Measurements from ENCODE around the gene WWOX. TPM values are rescaled to one million over a fixed set of nuclear protein-coding genes. Genes with fewer than 3 reads are reported as not detected.

Gene WWOX
- polyA plus RNA-seq, 2 of the 4 experiments (the other 2 are of a cell fraction): 16.0 to 17.2 TPM

DNA sequence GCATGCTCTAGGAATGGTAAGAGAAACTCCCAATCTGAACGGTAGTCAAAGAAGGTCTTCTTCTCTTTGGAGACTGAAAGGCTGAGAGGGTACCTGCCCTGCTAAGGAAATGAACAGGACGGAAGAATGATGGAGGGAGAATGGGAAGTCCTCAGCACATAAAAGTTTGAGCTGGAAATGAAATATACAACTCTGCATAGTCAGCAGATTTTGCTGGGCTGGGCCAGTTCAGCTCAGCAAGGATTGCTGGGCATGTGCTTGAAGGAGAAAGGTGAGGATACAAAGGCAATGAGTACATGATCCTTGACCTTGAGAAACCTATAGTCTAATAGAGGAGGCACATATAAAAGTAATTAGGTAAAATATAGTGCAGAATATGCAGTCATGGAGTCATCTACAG is 831.8 kb downstream of the WWOX start:
- no peaks in the 10 kb centered on the region for H3K9me3 ChIP-seq
- CTCF ChIA-PET: no interaction called here
- no peaks in the 10 kb centered on the region for H3K4me1 ChIP-seq
- H3K27ac ChIP-seq: no peak overlapping the region
- no peak overlapping the region for H3K4me3 ChIP-seq
- WGBS (ENCODE audit: missing lambda C conversion rate): 36% methylated on average over 2 of the region's 2 CpGs
- ATAC-seq (no peak), FAIRE-seq (no peak), DNase-seq (ENCODE audit: low read depth in 1 of 2, low spot score in 1 of 2) (no peak)
- POLR2A ChIA-PET: no interaction called here
- H3K4me2 ChIP-seq: no peak overlapping the region
- TF ChIP-seq MAFK (IDR thresholded peaks at IDR 0.05; ENCODE audit: partially characterized antibody) (peak; percentile 91), CBX8 (IDR thresholded peaks at IDR 0.05) (no peak), NR3C1 (IDR thresholded peaks at IDR 0.05) (no peak)

DNA sequence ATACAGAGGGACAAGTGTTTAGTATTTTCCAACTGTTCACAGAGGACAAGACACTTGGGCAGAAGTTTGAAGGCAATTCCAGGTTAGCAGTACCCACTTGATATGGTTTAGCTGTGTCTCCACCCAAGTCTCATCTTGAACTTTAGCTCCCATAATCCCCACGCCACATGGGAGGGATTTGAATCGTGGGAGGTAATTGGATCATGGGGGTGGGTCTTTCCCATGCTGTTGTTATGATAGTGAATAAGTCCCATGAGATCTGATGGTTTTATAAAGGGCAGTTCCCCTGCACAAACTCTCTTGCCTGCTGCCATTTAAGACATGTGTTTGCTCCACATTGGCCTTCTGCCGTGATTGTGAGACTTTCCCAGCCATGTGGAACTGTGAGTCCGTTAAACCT is 832.2 kb downstream of the WWOX start:
- WGBS (ENCODE audit: missing lambda C conversion rate): 22% methylated on average over 4 of the region's 4 CpGs
- ATAC-seq (no peak), FAIRE-seq (no peak), DNase-seq (ENCODE audit: low read depth in 1 of 2, low spot score in 1 of 2) (no peak)
- no peaks in the 10 kb centered on the region for H3K9me3 ChIP-seq
- no peak for TF ChIP-seq ZFP36 (IDR thresholded peaks at IDR 0.05; ENCODE audit: borderline replicate concordance, partially characterized antibody)
- TF ChIP-seq HDAC2 (IDR thresholded peaks at IDR 0.05): no peak
- TF ChIP-seq ESRRA (IDR thresholded peaks at IDR 0.05; ENCODE audit: borderline replicate concordance, low read length): no peak
- no peak for TF ChIP-seq CBX2 (IDR thresholded peaks at IDR 0.05; ENCODE audit: borderline replicate concordance, low read depth)
- TF ChIP-seq HOXB5 (CRISPR knock-in tag; IDR thresholded peaks at IDR 0.05): no peak
- TF ChIP-seq POLR2A (IDR thresholded peaks at IDR 0.05; ENCODE audit: low read length): no peak
- TF ChIP-seq BHLHE40 (IDR thresholded peaks at IDR 0.05; ENCODE audit: low read depth, low read length): no peak
- no peak for TF ChIP-seq SMC3 (IDR thresholded peaks at IDR 0.05)
- TF ChIP-seq PHF8 (IDR thresholded peaks at IDR 0.05; ENCODE audit: borderline replicate concordance, low read depth): no peak
- TF ChIP-seq, protein P1, sequence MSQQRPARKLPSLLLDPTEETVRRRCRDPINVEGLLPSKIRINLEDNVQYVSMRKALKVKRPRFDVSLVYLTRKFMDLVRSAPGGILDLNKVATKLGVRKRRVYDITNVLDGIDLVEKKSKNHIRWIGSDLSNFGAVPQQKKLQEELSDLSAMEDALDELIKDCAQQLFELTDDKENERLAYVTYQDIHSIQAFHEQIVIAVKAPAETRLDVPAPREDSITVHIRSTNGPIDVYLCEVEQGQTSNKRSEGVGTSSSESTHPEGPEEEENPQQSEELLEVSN (IDR thresholded peaks at IDR 0.05; ENCODE audit: borderline replicate concordance, low read depth): no peak
- no peak for TF ChIP-seq FOSB (CRISPR knock-in tag; IDR thresholded peaks at IDR 0.05)
- no peak for TF ChIP-seq HEYL (CRISPR knock-in tag; IDR thresholded peaks at IDR 0.05)
- TF ChIP-seq POLR2AphosphoS2 (conservative IDR thresholded peaks at IDR 0.05; ENCODE audit: low read length): no peak
- no peak for TF ChIP-seq ZC3H11A (IDR thresholded peaks at IDR 0.05)
- H3K27ac ChIP-seq: no peak overlapping the region
- no peaks in the 10 kb centered on the region for H3K4me1 ChIP-seq
- ChIA-PET POLR2A (no interaction called here), CTCF (no interaction called here)
- H3K4me3 ChIP-seq: no peak overlapping the region
- H3K4me2 ChIP-seq: no peak overlapping the region

DNA sequence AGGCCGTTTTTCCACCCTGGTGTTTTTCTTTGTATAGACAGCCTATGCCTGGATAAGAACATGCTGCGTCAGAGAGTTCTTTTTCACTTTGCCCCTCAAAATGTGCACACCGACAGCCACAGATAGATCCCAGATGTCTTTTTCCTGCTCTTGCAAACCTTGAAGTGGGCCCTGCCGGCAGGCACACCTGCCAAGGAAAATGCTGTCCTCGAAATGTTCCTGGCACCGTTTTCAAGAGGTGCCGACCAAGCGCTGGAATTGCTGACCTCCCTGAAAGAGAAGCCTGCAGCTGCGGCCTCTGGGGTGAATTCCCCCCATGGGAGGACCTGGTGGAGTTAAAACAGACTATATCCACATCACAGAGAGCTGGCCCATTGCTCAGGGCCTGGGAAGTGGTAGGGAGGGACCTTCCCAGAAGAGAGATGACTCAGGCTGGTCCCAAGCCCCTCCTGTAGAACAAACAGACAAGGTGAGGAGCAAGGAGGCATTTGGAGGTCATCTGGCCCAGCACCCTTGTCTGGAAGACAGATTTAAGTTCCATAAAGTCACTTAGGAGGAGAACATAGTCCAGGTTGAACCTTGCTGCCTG is 833.0 kb downstream of the WWOX start:
- H3K27ac ChIP-seq: no peak overlapping the region
- DNase-seq (ENCODE audit: low read depth in 1 of 2, low spot score in 1 of 2) (no peak), ATAC-seq (no peak), FAIRE-seq (no peak)
- H3K4me3 ChIP-seq: no peak overlapping the region
- no peak for TF ChIP-seq ZSCAN20 (CRISPR knock-in tag; IDR thresholded peaks at IDR 0.05)
- TF ChIP-seq KDM1A (IDR thresholded peaks at IDR 0.05; ENCODE audit: low read depth): no peak
- TF ChIP-seq ESRRA (IDR thresholded peaks at IDR 0.05; ENCODE audit: borderline replicate concordance, low read length): no peak
- TF ChIP-seq, protein P2, sequence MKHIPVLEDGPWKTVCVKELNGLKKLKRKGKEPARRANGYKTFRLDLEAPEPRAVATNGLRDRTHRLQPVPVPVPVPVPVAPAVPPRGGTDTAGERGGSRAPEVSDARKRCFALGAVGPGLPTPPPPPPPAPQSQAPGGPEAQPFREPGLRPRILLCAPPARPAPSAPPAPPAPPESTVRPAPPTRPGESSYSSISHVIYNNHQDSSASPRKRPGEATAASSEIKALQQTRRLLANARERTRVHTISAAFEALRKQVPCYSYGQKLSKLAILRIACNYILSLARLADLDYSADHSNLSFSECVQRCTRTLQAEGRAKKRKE (CRISPR knock-in tag; IDR thresholded peaks at IDR 0.05; ENCODE audit: low read depth): no peak
- TF ChIP-seq CHD2 (IDR thresholded peaks at IDR 0.05; ENCODE audit: low read length, partially characterized antibody): no peak
- TF ChIP-seq CEBPB (IDR thresholded peaks at IDR 0.05): no peak
- no peak for TF ChIP-seq ZNF302 (CRISPR knock-in tag; IDR thresholded peaks at IDR 0.05)
- TF ChIP-seq HDAC2 (IDR thresholded peaks at IDR 0.05): no peak
- TF ChIP-seq ZC3H11A (IDR thresholded peaks at IDR 0.05): no peak
- TF ChIP-seq GATA3 (IDR thresholded peaks at IDR 0.05; ENCODE audit: borderline replicate concordance): no peak
- TF ChIP-seq, protein P1 (IDR thresholded peaks at IDR 0.05; ENCODE audit: borderline replicate concordance, low read depth): no peak
- no peak for TF ChIP-seq MAFK (IDR thresholded peaks at IDR 0.05; ENCODE audit: partially characterized antibody)
- TF ChIP-seq, protein P3, sequence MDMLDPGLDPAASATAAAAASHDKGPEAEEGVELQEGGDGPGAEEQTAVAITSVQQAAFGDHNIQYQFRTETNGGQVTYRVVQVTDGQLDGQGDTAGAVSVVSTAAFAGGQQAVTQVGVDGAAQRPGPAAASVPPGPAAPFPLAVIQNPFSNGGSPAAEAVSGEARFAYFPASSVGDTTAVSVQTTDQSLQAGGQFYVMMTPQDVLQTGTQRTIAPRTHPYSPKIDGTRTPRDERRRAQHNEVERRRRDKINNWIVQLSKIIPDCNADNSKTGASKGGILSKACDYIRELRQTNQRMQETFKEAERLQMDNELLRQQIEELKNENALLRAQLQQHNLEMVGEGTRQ (IDR thresholded peaks at IDR 0.05): no peak
- TF ChIP-seq KDM5A (IDR thresholded peaks at IDR 0.05): no peak
- TF ChIP-seq, protein P4, sequence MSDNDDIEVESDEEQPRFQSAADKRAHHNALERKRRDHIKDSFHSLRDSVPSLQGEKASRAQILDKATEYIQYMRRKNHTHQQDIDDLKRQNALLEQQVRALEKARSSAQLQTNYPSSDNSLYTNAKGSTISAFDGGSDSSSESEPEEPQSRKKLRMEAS (IDR thresholded peaks at IDR 0.05): no peak
- no peak for TF ChIP-seq RCOR1 (IDR thresholded peaks at IDR 0.05; ENCODE audit: low read depth, low read length)
- TF ChIP-seq JUN (IDR thresholded peaks at IDR 0.05): no peak
- no peak overlapping the region for H3K4me2 ChIP-seq
- 23% methylated on average over 9 of the region's 9 CpGs for WGBS (ENCODE audit: missing lambda C conversion rate)
- ChIA-PET POLR2A (no interaction called here), CTCF (no interaction called here)
- no peaks in the 10 kb centered on the region for H3K4me1 ChIP-seq
- H3K9me3 ChIP-seq: no peaks in the 10 kb centered on the region
